T-helper 1 cell (primary cell): Measurements from ENCODE around the gene SGMS2.
A peak's percentile ranks its signal among the peaks of the same experiment; 100 is the strongest.

Experiments used
- DNase-seq, 5 donors: peaks; one replicate each; pipeline ENCODE4 v3.0.0-alpha.2; 2012 to 2020
- total RNA-seq, 4 donors: gene quantifications; one replicate each; lab custom pipeline; 2026; lab: John Stamatoyannopoulos, UW

Gene SGMS2
- total RNA-seq: 0 to 0.15 (median 0) reads per million in 4 donors

GRCh38 chr4:107824350-107825071 lies at the start of gene SGMS2:
TSS of gene SGMS2 (plus strand) at chr4:107824932. CDS start at chr4:107895554, 70,622 bp downstream.
- DNase-seq: peak in 1 of 5 donors; percentile 36

GRCh38 chr4:107777890-107778289 lies 46.8 kb upstream of the SGMS2 start:
- no peak for DNase-seq

- DNase-seq: no peak
These were observed 45.8 kb upstream of the SGMS2 start for GRCh38 chr4:107778784-107779530.

GRCh38 chr4:107780665-107781064 lies 44.1 kb upstream of the SGMS2 start:
- DNase-seq: no peak

- no peak for DNase-seq
These were observed 32.8 kb upstream of the SGMS2 start for GRCh38 chr4:107791902-107792301.

GRCh38 chr4:107792711-107793110 lies 32.0 kb upstream of the SGMS2 start:
- no peak for DNase-seq

- no peak for DNase-seq
These were observed 30.7 kb upstream of the SGMS2 start for GRCh38 chr4:107793996-107794395.

- DNase-seq: no peak
These were observed 24.9 kb upstream of the SGMS2 start for GRCh38 chr4:107799669-107800450.

- no peak for DNase-seq
These were observed 24.0 kb upstream of the SGMS2 start for GRCh38 chr4:107800706-107801105.

GRCh38 chr4:107801766-107802211 lies 22.9 kb upstream of the SGMS2 start:
- no peak for DNase-seq

- DNase-seq: no peak
These were observed 19.8 kb upstream of the SGMS2 start for GRCh38 chr4:107804956-107805355.

GRCh38 chr4:107806196-107806595 lies 18.5 kb upstream of the SGMS2 start:
- DNase-seq: no peak

- no peak for DNase-seq
These were observed 16.2 kb upstream of the SGMS2 start for GRCh38 chr4:107808572-107808971.

- DNase-seq: no peak
These were observed 15.5 kb upstream of the SGMS2 start for GRCh38 chr4:107809210-107809609.

- no peak for DNase-seq
These were observed 10.0 kb upstream of the SGMS2 start for GRCh38 chr4:107814758-107815157.

- DNase-seq: no peak
These were observed 9.6 kb upstream of the SGMS2 start for GRCh38 chr4:107815158-107815557.

GRCh38 chr4:107818301-107818910 lies 6.3 kb upstream of the SGMS2 start:
- DNase-seq: peak in 1 of 5 donors; percentile 3

- DNase-seq: no peak
These were observed 822 bp upstream of the SGMS2 start for GRCh38 chr4:107823870-107824349.

GRCh38 chr4:107825072-107825824 lies 516 bp downstream of the SGMS2 start:
- peak in 1 of 5 donors; percentile 1 for DNase-seq

GRCh38 chr4:107826421-107826980 lies 1.8 kb downstream of the SGMS2 start:
- DNase-seq: no peak

- no peak for DNase-seq
These were observed 3.8 kb downstream of the SGMS2 start for GRCh38 chr4:107828315-107829090.
